GM12865 (cell line): ENCODE data around the gene CD300LF.

Experiments used
- DNase-seq: peaks from one replicate; pipeline ENCODE4 v3.0.0; 2010; ENCODE audit warnings: low read depth
- H3K4me3 ChIP-seq: 2 replicates; pipeline ENCODE4 v1.5.1; 2011; ENCODE audit warnings: mild to moderate bottlenecking, low read depth, low read length, control low read depth
- TF ChIP-seq, protein P1 (sequence below): IDR thresholded peaks from 2 replicates; pipeline ENCODE4 v1.5.1; 2011; ENCODE audit warnings: low read length, control low read depth, low read depth, inconsistent platforms; ENCODE audit not compliant: insufficient read depth; ENCODE audit errors: missing control alignments

The CD300LF gene

DNA sequence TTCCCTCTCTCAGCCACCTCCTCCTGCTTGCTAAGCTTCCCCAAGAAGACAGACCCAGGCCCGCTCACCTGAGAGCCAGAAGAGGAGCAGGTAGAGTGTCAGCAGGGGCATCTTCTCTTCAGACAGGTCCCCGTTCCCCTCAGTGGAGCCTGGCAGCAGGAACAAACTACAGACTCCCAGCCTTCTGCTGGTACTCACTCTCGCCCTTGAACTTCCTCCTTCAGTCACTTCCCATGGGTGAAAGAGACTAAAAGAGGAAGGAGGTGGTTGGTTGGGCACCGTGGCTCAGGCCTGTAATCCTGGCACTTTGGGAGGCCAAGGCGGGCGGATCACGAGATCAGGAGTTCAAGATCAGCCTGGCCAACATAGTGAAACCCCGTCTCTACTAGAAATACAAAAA, at the start of gene CD300LF:
TSS of gene CD300LF (minus strand) at position 168 of the 400 bp plus-strand sequence. CDS start at position 111, 57 bp downstream.
- TF ChIP-seq, protein P1, sequence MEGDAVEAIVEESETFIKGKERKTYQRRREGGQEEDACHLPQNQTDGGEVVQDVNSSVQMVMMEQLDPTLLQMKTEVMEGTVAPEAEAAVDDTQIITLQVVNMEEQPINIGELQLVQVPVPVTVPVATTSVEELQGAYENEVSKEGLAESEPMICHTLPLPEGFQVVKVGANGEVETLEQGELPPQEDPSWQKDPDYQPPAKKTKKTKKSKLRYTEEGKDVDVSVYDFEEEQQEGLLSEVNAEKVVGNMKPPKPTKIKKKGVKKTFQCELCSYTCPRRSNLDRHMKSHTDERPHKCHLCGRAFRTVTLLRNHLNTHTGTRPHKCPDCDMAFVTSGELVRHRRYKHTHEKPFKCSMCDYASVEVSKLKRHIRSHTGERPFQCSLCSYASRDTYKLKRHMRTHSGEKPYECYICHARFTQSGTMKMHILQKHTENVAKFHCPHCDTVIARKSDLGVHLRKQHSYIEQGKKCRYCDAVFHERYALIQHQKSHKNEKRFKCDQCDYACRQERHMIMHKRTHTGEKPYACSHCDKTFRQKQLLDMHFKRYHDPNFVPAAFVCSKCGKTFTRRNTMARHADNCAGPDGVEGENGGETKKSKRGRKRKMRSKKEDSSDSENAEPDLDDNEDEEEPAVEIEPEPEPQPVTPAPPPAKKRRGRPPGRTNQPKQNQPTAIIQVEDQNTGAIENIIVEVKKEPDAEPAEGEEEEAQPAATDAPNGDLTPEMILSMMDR, result no peak
- no peak for DNase-seq
- H3K4me3 ChIP-seq, result no peak within 1 kb of the TSS

DNA sequence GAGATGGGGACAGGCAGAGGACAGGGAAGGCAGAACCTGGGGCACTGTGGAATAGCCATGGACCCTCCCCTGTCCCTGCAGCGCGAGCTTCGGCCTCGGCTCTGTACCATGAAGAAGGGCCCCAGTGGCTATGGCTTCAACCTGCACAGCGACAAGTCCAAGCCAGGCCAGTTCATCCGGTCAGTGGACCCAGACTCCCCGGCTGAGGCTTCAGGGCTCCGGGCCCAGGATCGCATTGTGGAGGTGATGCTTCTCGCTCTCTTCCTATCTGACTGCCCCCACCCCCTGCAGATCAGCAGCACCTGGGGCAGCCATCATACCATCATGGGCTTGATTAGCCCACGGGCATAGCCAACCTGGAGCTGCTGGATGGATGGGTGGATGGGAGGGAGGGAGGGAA, 49.2 kb upstream of the CD300LF start:
- no peak for DNase-seq
- H3K4me3 ChIP-seq, result no peak overlapping the region
- TF ChIP-seq, protein P1, result no peak

DNA sequence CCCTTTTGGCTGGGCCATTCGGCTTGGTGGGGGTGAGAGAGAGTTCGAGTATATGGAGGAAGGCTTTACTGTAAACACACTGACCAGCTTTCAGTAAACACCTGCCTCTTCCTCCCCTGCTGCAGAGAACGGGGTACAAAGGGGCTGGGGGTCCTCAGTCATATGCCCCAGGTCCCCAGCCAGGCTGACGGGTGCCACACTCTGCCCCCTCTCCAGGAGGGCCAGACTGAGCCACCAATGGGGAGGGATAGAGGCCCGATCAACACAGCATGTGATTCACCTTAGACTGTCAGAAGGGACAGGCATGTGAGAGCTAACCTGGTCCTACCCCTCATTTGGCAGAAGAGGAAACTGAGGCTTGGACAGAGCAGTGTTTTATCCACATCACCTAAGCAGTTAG, 48.7 kb upstream of the CD300LF start:
- DNase-seq, result no peak
- TF ChIP-seq, protein P1, result no peak

DNA sequence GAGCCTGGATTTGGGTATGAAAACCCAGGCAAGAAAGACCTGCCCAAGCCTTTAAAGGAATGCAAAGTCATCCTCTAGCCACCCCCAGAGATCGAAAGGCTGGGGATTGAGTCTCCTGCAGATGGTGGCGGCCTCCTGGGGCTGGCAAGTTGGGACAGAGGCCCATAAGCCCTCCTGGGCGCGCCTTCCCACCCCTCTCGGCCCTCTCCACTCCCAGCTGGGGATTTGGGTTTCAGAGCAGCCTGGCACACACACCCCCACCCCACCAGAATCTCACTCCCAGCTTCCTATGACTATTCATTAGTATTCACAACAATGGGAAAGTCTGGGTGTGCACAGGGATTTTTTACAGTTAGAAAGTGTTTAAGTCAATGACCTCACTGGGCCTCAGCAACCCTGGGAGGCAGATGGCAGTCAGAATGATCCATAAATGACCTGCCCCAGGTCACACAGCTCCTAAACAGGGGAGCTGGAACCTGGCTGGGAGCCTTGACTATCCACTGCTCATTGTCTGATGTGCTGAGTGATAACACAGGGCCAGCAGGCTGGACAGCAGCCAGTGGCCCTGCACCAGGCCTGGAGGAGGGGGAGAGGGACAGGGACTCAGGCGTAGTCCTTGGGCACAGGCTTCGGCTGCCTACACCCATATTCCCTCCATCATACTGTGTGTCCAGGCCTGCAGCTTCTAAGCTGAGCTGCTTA, 47.8 kb upstream of the CD300LF start:
- H3K4me3 ChIP-seq, result no peak overlapping the region
- no peak for DNase-seq
- TF ChIP-seq, protein P1, result no peak

More for the DNA sequence above, 48.7 kb upstream of the CD300LF start:
- H3K4me3 ChIP-seq, result no peak overlapping the region

DNA sequence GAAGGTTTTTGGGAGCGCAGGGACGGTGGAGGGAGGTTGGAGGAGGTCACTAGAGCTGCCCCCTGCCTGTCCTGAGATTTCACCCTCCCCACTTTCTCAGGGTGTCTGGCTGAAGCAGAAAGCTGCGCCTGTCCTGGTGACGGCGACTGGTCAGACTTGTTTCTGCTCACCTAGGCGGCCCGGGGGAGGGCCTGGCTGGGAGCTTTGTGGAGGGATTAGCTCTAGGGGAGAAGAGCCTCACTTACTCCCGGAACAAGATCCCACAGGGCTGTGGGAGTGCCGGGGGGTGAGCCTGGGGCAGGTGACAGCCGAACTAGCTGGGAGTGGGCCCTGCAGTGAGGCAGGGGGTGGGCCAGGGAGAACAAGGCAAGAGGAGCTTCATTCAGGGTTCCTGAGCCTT, 47.2 kb upstream of the CD300LF start:
- no peak overlapping the region for H3K4me3 ChIP-seq
- TF ChIP-seq, protein P1, result no peak
- DNase-seq, result no peak

DNA sequence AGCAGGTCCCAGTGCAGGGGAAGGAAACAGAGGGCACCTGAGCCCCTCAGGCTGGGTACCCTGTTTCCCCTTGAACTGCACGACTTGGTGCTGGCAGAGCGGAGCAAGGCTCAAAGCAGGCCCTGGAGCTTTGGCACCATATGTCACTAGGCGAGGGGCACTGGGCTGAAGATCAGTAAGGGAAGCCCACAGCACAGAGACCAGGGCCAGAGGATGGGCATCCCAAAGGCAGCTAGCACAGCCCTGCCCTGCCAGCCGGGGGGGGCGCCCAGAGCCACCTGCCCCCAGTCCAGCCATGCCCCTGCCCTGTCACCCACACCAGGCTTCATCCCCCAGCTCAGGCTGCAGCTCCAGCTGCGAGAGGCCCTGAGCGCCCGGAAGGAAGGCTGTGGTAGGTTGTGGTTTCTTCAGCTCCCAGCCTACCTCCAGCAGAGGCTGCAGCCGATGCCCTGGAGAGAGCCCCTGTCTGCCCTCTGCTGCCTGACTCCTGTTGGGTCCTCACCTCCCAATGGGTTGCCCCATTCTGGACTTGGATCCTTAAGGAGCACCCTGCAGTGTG, 46.6 kb upstream of the CD300LF start:
- peak; percentile 81 for DNase-seq
- TF ChIP-seq, protein P1, result peak; percentile 31
- H3K4me3 ChIP-seq, result no peak overlapping the region

DNA sequence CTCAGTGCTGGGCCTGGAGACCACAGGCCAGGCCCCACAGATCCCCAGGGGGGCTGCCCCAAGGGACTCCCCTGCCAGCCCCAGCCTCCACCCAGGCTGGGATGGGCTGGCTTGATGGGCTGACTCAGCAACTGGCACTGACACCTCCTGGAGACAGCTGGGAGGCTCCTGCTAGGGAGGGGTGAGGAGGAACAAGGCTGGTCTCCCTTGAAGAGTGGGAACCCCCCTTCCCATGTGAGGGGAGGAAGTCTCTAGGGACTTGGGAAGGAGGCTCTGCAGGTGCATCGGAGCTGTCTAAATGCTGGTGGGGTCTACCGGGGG, 46.1 kb upstream of the CD300LF start:
- H3K4me3 ChIP-seq, result no peak overlapping the region
- no peak for DNase-seq

More for the DNA sequence above, 46.1 kb upstream of the CD300LF start:
- TF ChIP-seq, protein P1, result no peak
